BE2C (cell line): ENCODE data around the gene SLC16A9.
"Not testable (repeated sequence)": the region's sequence is repeated elsewhere in the genome, so short reads cannot be mapped to it uniquely, and the experiment has no call there.

Experiments used
- DNase-seq: peaks from one replicate; pipeline ENCODE4 v3.0.0-alpha.2; 2020
- H3K27me3 ChIP-seq: fragments of 250-450 bp; sonication (Bioruptor Pico); 2 replicates; pipeline ENCODE4 v1.5.1; 2020; ENCODE audit warnings: mild to moderate bottlenecking
- H3K36me3 ChIP-seq: fragments of 250-450 bp; sonication (Bioruptor Pico); 2 replicates; pipeline ENCODE4 v1.5.1; 2020; ENCODE audit warnings: mild to moderate bottlenecking
- H3K4me1 ChIP-seq: fragments of 250-450 bp; sonication (Bioruptor Pico); 2 replicates; pipeline ENCODE4 v1.5.1; 2020
- H3K4me3 ChIP-seq: 2 replicates; pipeline ENCODE4 v1.5.1; 2011; ENCODE audit warnings: low read depth, low read length
- H3K9me3 ChIP-seq: fragments of 250-450 bp; sonication (Bioruptor Pico); 2 replicates; pipeline ENCODE4 v1.5.1; 2020
- CTCF ChIP-seq: IDR thresholded peaks from 2 replicates; pipeline ENCODE4 v1.5.1; 2012; ENCODE audit warnings: mild to moderate bottlenecking, low read depth, low read length

SLC16A9 gene

GRCh38 chr10:59674215-59674836 lies 35.3 kb downstream of the SLC16A9 start:
- no peaks in the 10 kb centered on the region for H3K9me3 ChIP-seq
- H3K4me1 ChIP-seq, result no peaks in the 10 kb centered on the region
- DNase-seq, result no peak
- no peaks in the 10 kb centered on the region for H3K27me3 ChIP-seq
- no peaks in the 10 kb centered on the region for H3K36me3 ChIP-seq
- TF ChIP-seq CTCF, result no peak
- H3K4me3 ChIP-seq, result no peak overlapping the region

- DNase-seq, result no peak
- H3K27me3 ChIP-seq, result no peaks in the 10 kb centered on the region
- no peaks in the 10 kb centered on the region for H3K4me1 ChIP-seq
- H3K9me3 ChIP-seq, result no peaks in the 10 kb centered on the region
- H3K36me3 ChIP-seq, result no peaks in the 10 kb centered on the region
- H3K4me3 ChIP-seq, result no peak overlapping the region
- TF ChIP-seq CTCF, result no peak
Observed at GRCh38 chr10:59672150-59672875, 37.3 kb downstream of the SLC16A9 start.

GRCh38 chr10:59670269-59670668 lies 39.4 kb downstream of the SLC16A9 start:
- no peak overlapping the region for H3K4me3 ChIP-seq

GRCh38 chr10:59668096-59668495 lies 41.6 kb downstream of the SLC16A9 start:
- H3K36me3 ChIP-seq, result no peaks in the 10 kb centered on the region
- H3K9me3 ChIP-seq, result no peaks in the 10 kb centered on the region
- H3K27me3 ChIP-seq, result no peaks in the 10 kb centered on the region
- no peak for TF ChIP-seq CTCF
- no peak overlapping the region for H3K4me3 ChIP-seq
- H3K4me1 ChIP-seq, result no peaks in the 10 kb centered on the region
- no peak for DNase-seq

More at GRCh38 chr10:59670269-59670668, 39.4 kb downstream of the SLC16A9 start:
- Histone ChIP-seq H3K9me3 (no peaks in the 10 kb centered on the region), H3K27me3 (no peaks in the 10 kb centered on the region), H3K4me1 (no peaks in the 10 kb centered on the region), H3K36me3 (no peaks in the 10 kb centered on the region)
- DNase-seq, result no peak
- no peak for TF ChIP-seq CTCF

GRCh38 chr10:59666310-59666709 lies 43.3 kb downstream of the SLC16A9 start:
- Histone ChIP-seq H3K9me3 (no peaks in the 10 kb centered on the region), H3K36me3 (no peaks in the 10 kb centered on the region), H3K4me1 (no peaks in the 10 kb centered on the region), H3K27me3 (no peaks in the 10 kb centered on the region), H3K4me3 (no peak overlapping the region)
- no peak for DNase-seq
- TF ChIP-seq CTCF, result no peak

- DNase-seq, H3K27me3 ChIP-seq, H3K4me3 ChIP-seq, H3K9me3 ChIP-seq, H3K36me3 ChIP-seq, H3K4me1 ChIP-seq: not testable (repeated sequence)
Observed at GRCh38 chr10:59663213-59663612, 46.4 kb downstream of the SLC16A9 start.
